Measurements from ENCODE around the gene EGR1.

EGR1 gene

DNA sequence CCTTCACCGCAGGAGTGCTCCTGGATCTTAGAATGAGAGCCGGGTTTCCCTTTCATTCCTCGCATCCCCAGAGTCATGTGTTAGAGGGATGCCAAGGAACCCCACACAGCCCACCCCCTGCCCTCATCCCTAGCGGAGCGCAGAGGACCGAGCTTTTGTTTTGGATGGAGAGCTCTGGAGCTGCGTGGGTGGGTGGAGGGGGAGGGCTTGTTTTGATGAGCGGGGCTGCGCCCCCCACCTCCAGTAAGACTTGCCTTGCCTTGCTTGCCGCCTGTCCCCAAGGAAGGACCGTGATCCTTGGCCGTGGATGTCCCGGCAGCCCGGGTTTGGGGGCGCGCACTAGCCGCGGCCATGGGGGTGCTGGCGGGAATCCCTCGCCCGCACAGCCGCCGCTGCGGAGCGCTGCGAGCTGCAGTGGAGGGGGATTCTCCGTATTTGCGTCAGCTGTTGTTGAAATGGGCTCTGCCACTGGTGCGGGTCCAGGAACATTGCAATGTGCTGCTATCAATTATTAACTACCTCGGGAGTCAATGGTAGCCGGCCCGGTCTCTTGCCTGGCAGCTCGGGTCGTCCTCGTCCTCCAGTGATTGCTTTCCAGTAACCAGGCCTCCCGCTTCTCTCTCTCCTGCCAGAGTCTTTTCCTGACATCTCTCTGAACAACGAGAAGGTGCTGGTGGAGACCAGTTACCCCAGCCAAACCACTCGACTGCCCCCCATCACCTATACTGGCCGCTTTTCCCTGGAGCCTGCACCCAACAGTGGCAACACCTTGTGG is 1.0 kb downstream of the EGR1 start:
- Histone ChIP-seq H3K27ac (replicated peaks) (no peak overlapping the region), H3K4me3 (replicated peaks; ENCODE audit: insufficient read depth, low read length) (peak overlapping the region; percentile 58), H3K27me3 (ENCODE audit: insufficient read depth, poor library complexity, severe bottlenecking) (no peaks in the 10 kb centered on the region)
- no peak for TF ChIP-seq GABPA (IDR thresholded peaks at IDR 0.05; ENCODE audit: low read depth)
- no peak for TF ChIP-seq SPI1 (IDR thresholded peaks at IDR 0.05; ENCODE audit: borderline replicate concordance, low read depth)
- TF ChIP-seq, protein P1, sequence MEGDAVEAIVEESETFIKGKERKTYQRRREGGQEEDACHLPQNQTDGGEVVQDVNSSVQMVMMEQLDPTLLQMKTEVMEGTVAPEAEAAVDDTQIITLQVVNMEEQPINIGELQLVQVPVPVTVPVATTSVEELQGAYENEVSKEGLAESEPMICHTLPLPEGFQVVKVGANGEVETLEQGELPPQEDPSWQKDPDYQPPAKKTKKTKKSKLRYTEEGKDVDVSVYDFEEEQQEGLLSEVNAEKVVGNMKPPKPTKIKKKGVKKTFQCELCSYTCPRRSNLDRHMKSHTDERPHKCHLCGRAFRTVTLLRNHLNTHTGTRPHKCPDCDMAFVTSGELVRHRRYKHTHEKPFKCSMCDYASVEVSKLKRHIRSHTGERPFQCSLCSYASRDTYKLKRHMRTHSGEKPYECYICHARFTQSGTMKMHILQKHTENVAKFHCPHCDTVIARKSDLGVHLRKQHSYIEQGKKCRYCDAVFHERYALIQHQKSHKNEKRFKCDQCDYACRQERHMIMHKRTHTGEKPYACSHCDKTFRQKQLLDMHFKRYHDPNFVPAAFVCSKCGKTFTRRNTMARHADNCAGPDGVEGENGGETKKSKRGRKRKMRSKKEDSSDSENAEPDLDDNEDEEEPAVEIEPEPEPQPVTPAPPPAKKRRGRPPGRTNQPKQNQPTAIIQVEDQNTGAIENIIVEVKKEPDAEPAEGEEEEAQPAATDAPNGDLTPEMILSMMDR (IDR thresholded peaks at IDR 0.05; ENCODE audit: insufficient read depth, low read length) = no peak
- TF ChIP-seq, protein P2, sequence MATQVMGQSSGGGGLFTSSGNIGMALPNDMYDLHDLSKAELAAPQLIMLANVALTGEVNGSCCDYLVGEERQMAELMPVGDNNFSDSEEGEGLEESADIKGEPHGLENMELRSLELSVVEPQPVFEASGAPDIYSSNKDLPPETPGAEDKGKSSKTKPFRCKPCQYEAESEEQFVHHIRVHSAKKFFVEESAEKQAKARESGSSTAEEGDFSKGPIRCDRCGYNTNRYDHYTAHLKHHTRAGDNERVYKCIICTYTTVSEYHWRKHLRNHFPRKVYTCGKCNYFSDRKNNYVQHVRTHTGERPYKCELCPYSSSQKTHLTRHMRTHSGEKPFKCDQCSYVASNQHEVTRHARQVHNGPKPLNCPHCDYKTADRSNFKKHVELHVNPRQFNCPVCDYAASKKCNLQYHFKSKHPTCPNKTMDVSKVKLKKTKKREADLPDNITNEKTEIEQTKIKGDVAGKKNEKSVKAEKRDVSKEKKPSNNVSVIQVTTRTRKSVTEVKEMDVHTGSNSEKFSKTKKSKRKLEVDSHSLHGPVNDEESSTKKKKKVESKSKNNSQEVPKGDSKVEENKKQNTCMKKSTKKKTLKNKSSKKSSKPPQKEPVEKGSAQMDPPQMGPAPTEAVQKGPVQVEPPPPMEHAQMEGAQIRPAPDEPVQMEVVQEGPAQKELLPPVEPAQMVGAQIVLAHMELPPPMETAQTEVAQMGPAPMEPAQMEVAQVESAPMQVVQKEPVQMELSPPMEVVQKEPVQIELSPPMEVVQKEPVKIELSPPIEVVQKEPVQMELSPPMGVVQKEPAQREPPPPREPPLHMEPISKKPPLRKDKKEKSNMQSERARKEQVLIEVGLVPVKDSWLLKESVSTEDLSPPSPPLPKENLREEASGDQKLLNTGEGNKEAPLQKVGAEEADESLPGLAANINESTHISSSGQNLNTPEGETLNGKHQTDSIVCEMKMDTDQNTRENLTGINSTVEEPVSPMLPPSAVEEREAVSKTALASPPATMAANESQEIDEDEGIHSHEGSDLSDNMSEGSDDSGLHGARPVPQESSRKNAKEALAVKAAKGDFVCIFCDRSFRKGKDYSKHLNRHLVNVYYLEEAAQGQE (IDR thresholded peaks at IDR 0.05; ENCODE audit: insufficient replicate concordance, low read depth) = no peak
- TF ChIP-seq POLR2AphosphoS5 (IDR thresholded peaks at IDR 0.05; ENCODE audit: low read depth) = no peak
- DNase-seq (ENCODE audit: low read depth in 1 of 2, low spot score in 1 of 2) = no peak

DNA sequence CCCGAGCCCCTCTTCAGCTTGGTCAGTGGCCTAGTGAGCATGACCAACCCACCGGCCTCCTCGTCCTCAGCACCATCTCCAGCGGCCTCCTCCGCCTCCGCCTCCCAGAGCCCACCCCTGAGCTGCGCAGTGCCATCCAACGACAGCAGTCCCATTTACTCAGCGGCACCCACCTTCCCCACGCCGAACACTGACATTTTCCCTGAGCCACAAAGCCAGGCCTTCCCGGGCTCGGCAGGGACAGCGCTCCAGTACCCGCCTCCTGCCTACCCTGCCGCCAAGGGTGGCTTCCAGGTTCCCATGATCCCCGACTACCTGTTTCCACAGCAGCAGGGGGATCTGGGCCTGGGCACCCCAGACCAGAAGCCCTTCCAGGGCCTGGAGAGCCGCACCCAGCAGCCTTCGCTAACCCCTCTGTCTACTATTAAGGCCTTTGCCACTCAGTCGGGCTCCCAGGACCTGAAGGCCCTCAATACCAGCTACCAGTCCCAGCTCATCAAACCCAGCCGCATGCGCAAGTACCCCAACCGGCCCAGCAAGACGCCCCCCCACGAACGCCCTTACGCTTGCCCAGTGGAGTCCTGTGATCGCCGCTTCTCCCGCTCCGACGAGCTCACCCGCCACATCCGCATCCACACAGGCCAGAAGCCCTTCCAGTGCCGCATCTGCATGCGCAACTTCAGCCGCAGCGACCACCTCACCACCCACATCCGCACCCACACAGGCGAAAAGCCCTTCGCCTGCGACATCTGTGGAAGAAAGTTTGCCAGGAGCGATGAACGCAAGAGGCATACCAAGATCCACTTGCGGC is 1.8 kb downstream of the EGR1 start:
- TF ChIP-seq, protein P1 (IDR thresholded peaks at IDR 0.05; ENCODE audit: insufficient read depth, low read length) = no peak
- TF ChIP-seq POLR2AphosphoS5 (IDR thresholded peaks at IDR 0.05; ENCODE audit: low read depth) = no peak
- no peak for TF ChIP-seq GABPA (IDR thresholded peaks at IDR 0.05; ENCODE audit: low read depth)
- TF ChIP-seq SPI1 (IDR thresholded peaks at IDR 0.05; ENCODE audit: borderline replicate concordance, low read depth) = no peak
- TF ChIP-seq, protein P2 (IDR thresholded peaks at IDR 0.05; ENCODE audit: insufficient replicate concordance, low read depth) = no peak
- H3K4me3 ChIP-seq (replicated peaks; ENCODE audit: insufficient read depth, low read length) = no peak overlapping the region

DNA sequence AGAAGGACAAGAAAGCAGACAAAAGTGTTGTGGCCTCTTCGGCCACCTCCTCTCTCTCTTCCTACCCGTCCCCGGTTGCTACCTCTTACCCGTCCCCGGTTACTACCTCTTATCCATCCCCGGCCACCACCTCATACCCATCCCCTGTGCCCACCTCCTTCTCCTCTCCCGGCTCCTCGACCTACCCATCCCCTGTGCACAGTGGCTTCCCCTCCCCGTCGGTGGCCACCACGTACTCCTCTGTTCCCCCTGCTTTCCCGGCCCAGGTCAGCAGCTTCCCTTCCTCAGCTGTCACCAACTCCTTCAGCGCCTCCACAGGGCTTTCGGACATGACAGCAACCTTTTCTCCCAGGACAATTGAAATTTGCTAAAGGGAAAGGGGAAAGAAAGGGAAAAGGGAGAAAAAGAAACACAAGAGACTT is 2.4 kb downstream of the EGR1 start:
- TF ChIP-seq, protein P2 (IDR thresholded peaks at IDR 0.05; ENCODE audit: insufficient replicate concordance, low read depth) = no peak
- TF ChIP-seq, protein P1 (IDR thresholded peaks at IDR 0.05; ENCODE audit: insufficient read depth, low read length) = no peak
- no peak for TF ChIP-seq GABPA (IDR thresholded peaks at IDR 0.05; ENCODE audit: low read depth)
- H3K4me3 ChIP-seq (replicated peaks; ENCODE audit: insufficient read depth, low read length) = no peak overlapping the region
- H3K27me3 ChIP-seq (ENCODE audit: insufficient read depth, poor library complexity, severe bottlenecking) = no peaks in the 10 kb centered on the region
- no peak overlapping the region for H3K27ac ChIP-seq (replicated peaks)
- no peak for DNase-seq (ENCODE audit: low read depth in 1 of 2, low spot score in 1 of 2)

More for the DNA sequence above, 1.8 kb downstream of the EGR1 start:
- Histone ChIP-seq H3K27me3 (ENCODE audit: insufficient read depth, poor library complexity, severe bottlenecking) (no peaks in the 10 kb centered on the region), H3K27ac (replicated peaks) (no peak overlapping the region)
- DNase-seq (ENCODE audit: low read depth in 1 of 2, low spot score in 1 of 2) = no peak

Data from HL-60 (cell line).